ENCODE data around the gene EIF2AK2. TPM values are rescaled to one million over a fixed set of nuclear protein-coding genes. Genes with fewer than 3 reads are reported as not detected.

The EIF2AK2 gene
- total RNA-seq, 6 donors from 2014 or later = 20.8 to 42.3 (median 29.5) TPM

DNA sequence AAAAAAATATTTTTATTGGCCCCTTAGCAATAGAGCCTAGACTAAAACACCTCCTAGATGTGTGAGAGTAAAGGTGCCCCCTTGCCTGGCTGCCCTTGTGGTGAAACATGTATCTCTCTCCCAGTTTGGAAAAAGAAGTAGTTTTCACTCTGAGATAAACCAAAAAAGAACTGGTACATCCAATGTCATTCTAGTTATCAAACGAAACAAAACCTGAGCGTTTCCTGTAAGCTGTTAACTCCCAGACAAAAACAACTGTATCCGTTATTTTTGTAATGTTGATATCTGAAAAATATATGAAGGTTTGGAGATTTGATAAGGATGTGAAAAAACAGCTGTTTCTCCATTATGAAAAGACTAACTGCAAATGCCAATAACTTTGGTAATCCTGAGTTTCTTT lies 96.9 kb downstream of the EIF2AK2 start:
- H3K4me3 ChIP-seq = no peak overlapping the region
- peaks cover 8 to 98% (median 48%) of the 10 kb centered on the region in 4 donors for H3K36me3 ChIP-seq
- no peak for ATAC-seq (ENCODE audit: low FRiP score in 2 of 2)
- DNase-seq = no peak
- H3K4me1 ChIP-seq = no peaks in the 10 kb centered on the region
- TF ChIP-seq, protein P1, sequence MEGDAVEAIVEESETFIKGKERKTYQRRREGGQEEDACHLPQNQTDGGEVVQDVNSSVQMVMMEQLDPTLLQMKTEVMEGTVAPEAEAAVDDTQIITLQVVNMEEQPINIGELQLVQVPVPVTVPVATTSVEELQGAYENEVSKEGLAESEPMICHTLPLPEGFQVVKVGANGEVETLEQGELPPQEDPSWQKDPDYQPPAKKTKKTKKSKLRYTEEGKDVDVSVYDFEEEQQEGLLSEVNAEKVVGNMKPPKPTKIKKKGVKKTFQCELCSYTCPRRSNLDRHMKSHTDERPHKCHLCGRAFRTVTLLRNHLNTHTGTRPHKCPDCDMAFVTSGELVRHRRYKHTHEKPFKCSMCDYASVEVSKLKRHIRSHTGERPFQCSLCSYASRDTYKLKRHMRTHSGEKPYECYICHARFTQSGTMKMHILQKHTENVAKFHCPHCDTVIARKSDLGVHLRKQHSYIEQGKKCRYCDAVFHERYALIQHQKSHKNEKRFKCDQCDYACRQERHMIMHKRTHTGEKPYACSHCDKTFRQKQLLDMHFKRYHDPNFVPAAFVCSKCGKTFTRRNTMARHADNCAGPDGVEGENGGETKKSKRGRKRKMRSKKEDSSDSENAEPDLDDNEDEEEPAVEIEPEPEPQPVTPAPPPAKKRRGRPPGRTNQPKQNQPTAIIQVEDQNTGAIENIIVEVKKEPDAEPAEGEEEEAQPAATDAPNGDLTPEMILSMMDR (IDR thresholded peaks at IDR 0.05) = no peak
- TF ChIP-seq EP300 (IDR thresholded peaks at IDR 0.05) (no peak), POLR2AphosphoS5 (IDR thresholded peaks at IDR 0.05) (no peak), POLR2A (IDR thresholded peaks at IDR 0.05) (no peak)
- H3K27ac ChIP-seq = no peak overlapping the region
- WGBS, 2 donors = 93 to 95% methylated on average over 3 of the region's 3 CpGs
- no peaks in the 10 kb centered on the region for H3K27me3 ChIP-seq
- H3K9me3 ChIP-seq = no peaks in the 10 kb centered on the region

DNA sequence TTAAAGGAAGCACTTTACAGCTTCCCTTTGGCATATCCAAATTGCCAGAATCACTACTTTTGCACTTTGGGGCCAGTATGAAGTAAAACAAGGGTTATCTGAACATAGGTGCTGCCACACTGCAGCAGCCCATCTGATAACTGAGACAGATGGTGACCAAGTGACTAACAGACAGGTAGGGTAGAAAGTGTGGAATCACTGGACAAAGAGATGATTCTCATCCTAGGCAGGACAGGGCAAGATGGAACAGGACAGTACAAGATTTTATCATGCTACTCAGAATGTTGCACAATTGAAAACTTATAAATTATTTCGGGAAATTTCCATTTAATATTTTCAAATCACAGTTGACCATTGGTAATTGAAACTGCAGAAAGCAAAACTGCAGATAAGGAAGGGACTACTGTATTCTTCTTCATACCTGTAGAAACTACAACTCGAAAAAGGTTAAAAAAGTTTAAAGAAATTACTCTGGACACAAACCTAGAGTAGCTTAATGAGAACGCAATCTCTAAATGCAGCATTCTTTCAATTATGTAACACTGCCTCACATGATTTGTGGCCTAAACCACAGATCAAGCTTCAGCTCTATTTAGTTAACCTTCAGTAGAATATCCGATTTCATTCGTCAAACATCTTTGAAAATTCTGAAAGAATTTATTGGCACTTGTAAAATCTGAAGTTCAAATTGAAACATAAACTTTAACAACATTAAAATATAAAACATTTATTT lies 104.0 kb downstream of the EIF2AK2 start:
- WGBS, 2 donors = 78% methylated on average over 5 of the region's 5 CpGs
- H3K4me1 ChIP-seq = no peaks in the 10 kb centered on the region
- H3K9me3 ChIP-seq = no peaks in the 10 kb centered on the region
- TF ChIP-seq EP300 (IDR thresholded peaks at IDR 0.05) = no peak
- TF ChIP-seq POLR2A (IDR thresholded peaks at IDR 0.05) = no peak
- TF ChIP-seq POLR2AphosphoS5 (IDR thresholded peaks at IDR 0.05) = no peak
- TF ChIP-seq, protein P1 (IDR thresholded peaks at IDR 0.05) = no peak
- no peaks in the 10 kb centered on the region for H3K27me3 ChIP-seq
- DNase-seq = no peak
- peaks cover 8 to 82% (median 29%) of the 10 kb centered on the region in 4 donors for H3K36me3 ChIP-seq
- H3K27ac ChIP-seq = no peak overlapping the region
- ATAC-seq (ENCODE audit: low FRiP score in 2 of 2) = no peak
- H3K4me3 ChIP-seq = no peak overlapping the region

Other genes with a start within 250 kb of the EIF2AK2 start
- 10 to 100 TPM; 14.0 to 36.4 (median 21.7) TPM for gene STRN, start 190.4 kb downstream of the EIF2AK2 start, total RNA-seq
- 10 to 100 TPM; 24.3 to 52.4 (median 33.8) TPM for gene HEATR5B, start 72.6 kb downstream of the EIF2AK2 start, total RNA-seq
- 10 to 100 TPM in 2 of 6 donors, 1 to 10 TPM in 4; 3.9 to 11.6 (median 8.3) TPM for gene GPATCH11, start 72.5 kb downstream of the EIF2AK2 start, total RNA-seq
- not detected for gene SULT6B1, start 31.7 kb upstream of the EIF2AK2 start, total RNA-seq
- 10 to 100 TPM in 5 of 6 donors, 1 to 10 TPM in 1; 6.9 to 32.3 (median 26.9) TPM for gene CEBPZOS, start 39.5 kb upstream of the EIF2AK2 start, total RNA-seq
- gene CEBPZ, start 74.6 kb upstream of the EIF2AK2 start, total RNA-seq = 10 to 100 TPM; 13.5 to 58.7 (median 42.5) TPM
- gene NDUFAF7, start 74.7 kb upstream of the EIF2AK2 start, total RNA-seq = 10 to 100 TPM in 5 of 6 donors, 1 to 10 TPM in 1; 7.4 to 30.4 (median 15.7) TPM
- 10 to 100 TPM; 25.5 to 57.6 (median 39.5) TPM for gene PRKD3, start 167.9 kb upstream of the EIF2AK2 start, total RNA-seq
- gene QPCT, start 187.7 kb upstream of the EIF2AK2 start, total RNA-seq = 10 to 100 TPM in 1 of 6 donors, 1 to 10 TPM in 4, not detected in 1; 2.0 to 12.5 (median 6.0) TPM